Measurements from ENCODE around the gene NIPSNAP3A. TPM values are rescaled to one million over a fixed set of nuclear protein-coding genes. Genes with fewer than 3 reads are reported as not detected.

The NIPSNAP3A gene
- total RNA-seq, 1 donor from 2014 or later, result 25.8 TPM

DNA sequence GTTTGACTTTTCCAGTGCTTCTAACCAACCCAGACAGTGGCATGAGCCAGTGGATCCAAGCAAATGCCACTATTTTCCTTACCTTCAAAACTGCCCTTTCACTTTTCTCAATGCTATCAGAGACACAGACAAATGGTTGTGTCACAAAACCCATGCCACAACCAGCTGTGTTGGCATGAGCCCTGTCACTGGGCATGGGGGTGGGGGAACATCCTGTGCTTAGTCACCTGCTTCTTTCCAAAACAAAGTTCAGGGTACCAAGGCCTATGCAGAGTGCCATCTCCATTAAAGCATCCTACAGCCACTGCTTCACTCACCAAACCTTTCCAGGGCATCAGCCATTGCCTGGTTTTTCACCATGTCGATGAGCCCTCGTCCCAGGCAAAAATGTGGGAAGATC lies 46.6 kb downstream of the NIPSNAP3A start:
- Histone ChIP-seq H3K4me3 (no peak overlapping the region), H3K36me3 (peaks cover 4 to 99% of the 10 kb centered on the region in 2 donors), H3K4me1 (no peaks in the 10 kb centered on the region), H3K27ac (no peak overlapping the region), H3K27me3 (no peaks in the 10 kb centered on the region), H3K9me3 (no peaks in the 10 kb centered on the region)
- no peak for DNase-seq (ENCODE audit: extremely low spot score in 2 of 2)
- intact Hi-C loops (cut with DNase I), result no loop called here
- TF ChIP-seq POLR2AphosphoS5 (IDR thresholded peaks at IDR 0.05; ENCODE audit: insufficient read depth in 1 of 2, low read depth in 1 of 2), result no peak
- TF ChIP-seq POLR2A (IDR thresholded peaks at IDR 0.05), result no peak
- TF ChIP-seq, protein P1, sequence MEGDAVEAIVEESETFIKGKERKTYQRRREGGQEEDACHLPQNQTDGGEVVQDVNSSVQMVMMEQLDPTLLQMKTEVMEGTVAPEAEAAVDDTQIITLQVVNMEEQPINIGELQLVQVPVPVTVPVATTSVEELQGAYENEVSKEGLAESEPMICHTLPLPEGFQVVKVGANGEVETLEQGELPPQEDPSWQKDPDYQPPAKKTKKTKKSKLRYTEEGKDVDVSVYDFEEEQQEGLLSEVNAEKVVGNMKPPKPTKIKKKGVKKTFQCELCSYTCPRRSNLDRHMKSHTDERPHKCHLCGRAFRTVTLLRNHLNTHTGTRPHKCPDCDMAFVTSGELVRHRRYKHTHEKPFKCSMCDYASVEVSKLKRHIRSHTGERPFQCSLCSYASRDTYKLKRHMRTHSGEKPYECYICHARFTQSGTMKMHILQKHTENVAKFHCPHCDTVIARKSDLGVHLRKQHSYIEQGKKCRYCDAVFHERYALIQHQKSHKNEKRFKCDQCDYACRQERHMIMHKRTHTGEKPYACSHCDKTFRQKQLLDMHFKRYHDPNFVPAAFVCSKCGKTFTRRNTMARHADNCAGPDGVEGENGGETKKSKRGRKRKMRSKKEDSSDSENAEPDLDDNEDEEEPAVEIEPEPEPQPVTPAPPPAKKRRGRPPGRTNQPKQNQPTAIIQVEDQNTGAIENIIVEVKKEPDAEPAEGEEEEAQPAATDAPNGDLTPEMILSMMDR (IDR thresholded peaks at IDR 0.05), result no peak

DNA sequence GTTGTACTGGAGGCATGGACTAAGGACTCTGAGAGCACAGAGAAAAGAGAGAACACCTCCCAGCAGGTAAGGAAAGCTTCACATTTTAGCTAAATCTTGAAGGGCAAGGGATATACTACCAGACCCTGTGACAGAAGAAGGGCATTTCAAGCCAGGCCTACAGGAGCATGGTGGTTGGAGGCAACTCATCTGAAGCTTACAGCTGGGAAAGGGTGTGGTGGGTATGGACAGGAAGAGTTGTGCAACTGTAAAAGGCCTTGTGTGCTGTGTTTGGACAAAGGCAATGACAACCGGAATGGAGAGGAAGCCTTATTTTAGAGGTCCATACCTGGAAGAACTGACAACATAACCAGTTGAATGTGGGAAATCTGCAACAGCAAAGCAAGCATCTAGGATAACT lies 47.6 kb downstream of the NIPSNAP3A start:
- Histone ChIP-seq H3K27me3 (no peaks in the 10 kb centered on the region), H3K4me3 (no peak overlapping the region), H3K9me3 (no peaks in the 10 kb centered on the region), H3K27ac (no peak overlapping the region), H3K36me3 (peaks cover 4 to 99% of the 10 kb centered on the region in 2 donors), H3K4me1 (no peaks in the 10 kb centered on the region)
- intact Hi-C loops (cut with DNase I), result no loop called here
- TF ChIP-seq, protein P1 (IDR thresholded peaks at IDR 0.05), result no peak
- TF ChIP-seq POLR2A (IDR thresholded peaks at IDR 0.05) (no peak), POLR2AphosphoS5 (IDR thresholded peaks at IDR 0.05; ENCODE audit: insufficient read depth in 1 of 2, low read depth in 1 of 2) (no peak)
- DNase-seq (ENCODE audit: extremely low spot score in 2 of 2), result no peak

DNA sequence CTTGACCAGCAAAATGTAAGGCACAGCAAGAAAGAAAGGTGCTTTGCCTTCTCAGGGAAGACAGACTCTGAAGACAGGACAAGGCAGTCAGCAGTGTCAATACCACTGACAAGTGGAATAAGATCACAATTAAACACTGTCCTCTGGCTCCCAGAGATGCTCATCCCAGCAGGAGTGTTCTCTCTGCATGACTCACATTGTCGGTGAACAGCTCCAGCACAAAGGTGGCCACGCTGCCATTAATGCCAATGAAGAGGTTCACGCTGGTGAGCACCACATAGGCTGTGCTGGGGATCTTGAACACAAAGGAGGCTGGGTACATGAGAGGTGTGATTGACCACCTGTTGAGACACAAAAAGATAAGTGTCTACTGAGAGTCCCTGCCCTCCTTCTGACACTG lies 48.4 kb downstream of the NIPSNAP3A start:
- TF ChIP-seq POLR2A (IDR thresholded peaks at IDR 0.05), result no peak
- no peak for TF ChIP-seq POLR2AphosphoS5 (IDR thresholded peaks at IDR 0.05; ENCODE audit: insufficient read depth in 1 of 2, low read depth in 1 of 2)
- TF ChIP-seq, protein P1 (IDR thresholded peaks at IDR 0.05), result no peak
- no peak for DNase-seq (ENCODE audit: extremely low spot score in 2 of 2)
- H3K27ac ChIP-seq, result no peak overlapping the region
- intact Hi-C loops (cut with DNase I), result no loop called here
- no peak overlapping the region for H3K4me3 ChIP-seq
- no peaks in the 10 kb centered on the region for H3K4me1 ChIP-seq
- H3K9me3 ChIP-seq, result no peaks in the 10 kb centered on the region
- no peaks in the 10 kb centered on the region for H3K27me3 ChIP-seq
- peaks cover 4 to 99% of the 10 kb centered on the region in 2 donors for H3K36me3 ChIP-seq

DNA sequence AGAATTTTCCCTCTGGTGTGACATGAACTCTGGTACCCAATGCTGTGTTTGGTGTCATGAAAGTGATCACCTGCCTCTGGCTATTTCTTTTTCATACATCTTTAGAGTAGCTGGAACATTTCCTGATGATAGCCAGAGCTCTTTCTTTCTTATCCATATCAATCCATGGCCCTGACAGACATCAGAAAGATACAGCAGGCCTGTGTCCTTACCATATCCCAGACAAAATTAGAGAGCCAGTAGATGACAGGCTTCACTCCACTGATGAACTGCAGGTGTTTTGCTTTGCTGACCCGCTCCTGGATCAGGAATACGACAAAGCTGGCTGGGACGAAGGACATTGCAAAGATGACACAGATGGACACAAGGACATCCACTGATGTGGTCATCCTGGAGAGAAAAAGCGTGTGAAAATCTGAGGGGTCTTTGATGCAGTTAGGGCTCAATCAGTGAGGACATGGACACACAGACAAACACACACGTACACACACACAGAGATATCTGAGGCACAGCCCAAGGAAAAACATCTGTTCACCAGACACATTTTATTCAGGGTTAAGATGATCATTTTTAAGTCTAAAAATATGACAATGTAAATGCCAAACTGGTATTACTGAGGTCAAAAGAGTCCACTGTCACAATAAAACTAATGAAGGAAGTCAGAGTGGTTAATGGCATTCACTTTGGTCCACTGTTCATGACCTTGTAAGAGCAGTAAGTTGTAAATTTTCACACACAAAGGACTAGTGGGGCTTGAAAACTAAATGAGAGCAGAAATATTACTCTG lies 50.9 kb downstream of the NIPSNAP3A start:
- H3K9me3 ChIP-seq, result no peaks in the 10 kb centered on the region
- no peak for DNase-seq (ENCODE audit: extremely low spot score in 2 of 2)
- H3K36me3 ChIP-seq, result peaks cover 0 to 99% of the 10 kb centered on the region in 2 donors
- H3K4me3 ChIP-seq, result no peak overlapping the region
- H3K27me3 ChIP-seq, result no peaks in the 10 kb centered on the region
- no peaks in the 10 kb centered on the region for H3K4me1 ChIP-seq
- TF ChIP-seq, protein P1 (IDR thresholded peaks at IDR 0.05), result no peak
- TF ChIP-seq POLR2AphosphoS5 (IDR thresholded peaks at IDR 0.05; ENCODE audit: insufficient read depth in 1 of 2, low read depth in 1 of 2) (no peak), POLR2A (IDR thresholded peaks at IDR 0.05) (no peak)
- intact Hi-C loops (cut with DNase I), result no loop called here
- no peak overlapping the region for H3K27ac ChIP-seq

DNA sequence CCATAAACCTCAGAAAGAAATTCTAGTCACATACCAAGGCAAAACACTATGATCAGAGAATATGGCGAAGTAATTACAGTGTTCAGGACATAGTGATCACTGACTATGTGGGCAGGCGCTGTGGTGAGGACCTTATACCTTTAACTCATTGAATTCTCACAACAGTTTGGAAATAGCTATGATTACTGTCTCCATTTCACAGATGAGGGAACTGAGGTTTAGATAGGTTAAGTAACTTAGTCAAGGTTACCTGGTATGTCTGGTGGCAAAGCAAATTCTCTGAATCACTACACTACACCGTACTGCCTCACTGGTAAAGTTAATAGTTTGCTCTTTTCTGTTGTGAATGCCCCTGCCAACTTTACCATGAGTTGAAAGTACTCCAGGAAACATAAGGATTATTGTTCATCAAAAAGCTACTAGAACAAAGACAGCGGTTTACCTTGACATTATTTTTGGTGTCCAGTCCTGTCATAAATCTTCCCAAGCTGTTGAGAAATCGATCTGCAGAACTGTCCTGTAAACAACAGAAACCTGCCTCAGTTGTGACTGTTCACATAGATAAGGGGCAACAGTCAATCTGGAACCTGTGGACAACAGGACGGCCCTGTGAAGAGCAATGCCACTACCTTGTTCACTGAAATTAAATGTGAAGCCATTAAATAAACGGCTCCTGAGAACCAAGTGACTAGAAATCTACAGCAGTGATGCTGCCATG lies 52.7 kb downstream of the NIPSNAP3A start:
- peaks cover 0 to 99% of the 10 kb centered on the region in 2 donors for H3K36me3 ChIP-seq
- no peak overlapping the region for H3K27ac ChIP-seq
- no peak for DNase-seq (ENCODE audit: extremely low spot score in 2 of 2)
- intact Hi-C loops (cut with DNase I), result no loop called here
- no peaks in the 10 kb centered on the region for H3K4me1 ChIP-seq
- no peak overlapping the region for H3K4me3 ChIP-seq
- no peaks in the 10 kb centered on the region for H3K9me3 ChIP-seq
- H3K27me3 ChIP-seq, result no peaks in the 10 kb centered on the region
- TF ChIP-seq POLR2AphosphoS5 (IDR thresholded peaks at IDR 0.05; ENCODE audit: insufficient read depth in 1 of 2, low read depth in 1 of 2) (no peak), POLR2A (IDR thresholded peaks at IDR 0.05) (no peak)
- TF ChIP-seq, protein P1 (IDR thresholded peaks at IDR 0.05), result no peak

All from vagina (tissue), 2 donors.